H9 (cell line): ENCODE measurements around the gene LRRC7. TPM values are rescaled to one million over a fixed set of nuclear protein-coding genes. Genes with fewer than 3 reads are reported as not detected.

ENCODE experiments used
- DNase-seq: peaks from one replicate; pipeline ENCODE4 v3.0.0-alpha.2; 2017
- H2AFZ ChIP-seq: one replicate; pipeline ENCODE4 v1.6.1; 2013; ENCODE audit warnings: mild to moderate bottlenecking, low read length, control low read depth, moderate library complexity
- H2AK5ac ChIP-seq: 2 replicates; pipeline ENCODE4 v1.6.1; 2013; ENCODE audit warnings: low read length, control low read depth, mixed read lengths; ENCODE audit not compliant: insufficient read length
- H2BK120ac ChIP-seq: one replicate; pipeline ENCODE4 v1.6.1; 2013; ENCODE audit warnings: low read depth, mild to moderate bottlenecking, low read length, control low read depth, inconsistent platforms; ENCODE audit not compliant: poor library complexity, severe bottlenecking
- H2BK12ac ChIP-seq: 2 replicates; pipeline ENCODE4 v1.6.1; 2013; ENCODE audit warnings: low read length, control low read depth, mixed read lengths, low read depth; ENCODE audit not compliant: insufficient read length
- H2BK15ac ChIP-seq: 2 replicates; pipeline ENCODE4 v1.6.1; 2013; ENCODE audit warnings: low read depth, low read length, control low read depth
- H2BK20ac ChIP-seq: one replicate; pipeline ENCODE4 v1.6.1; 2013; ENCODE audit warnings: low read depth, mild to moderate bottlenecking, low read length, control low read depth, inconsistent platforms; ENCODE audit not compliant: poor library complexity, severe bottlenecking
- H2BK5ac ChIP-seq: 2 replicates; pipeline ENCODE4 v1.6.1; 2013; ENCODE audit warnings: low read length, control low read depth, mixed read lengths; ENCODE audit not compliant: insufficient read length
- H3K14ac ChIP-seq: 2 replicates; pipeline ENCODE4 v1.6.1; 2013; ENCODE audit warnings: low read length, control low read depth; ENCODE audit not compliant: insufficient read depth
- H3K18ac ChIP-seq: 2 replicates; pipeline ENCODE4 v1.6.1; 2013; ENCODE audit warnings: low read depth, mild to moderate bottlenecking, mixed read lengths, low read length, control low read depth; ENCODE audit not compliant: insufficient read length
- H3K23ac ChIP-seq: 2 replicates; pipeline ENCODE4 v1.6.1; 2013; ENCODE audit warnings: low read length, control low read depth, mixed read lengths, low read depth; ENCODE audit not compliant: insufficient read length
- H3K23me2 ChIP-seq: 2 replicates; pipeline ENCODE4 v1.6.1; 2013; ENCODE audit warnings: low read depth, mild to moderate bottlenecking, mixed read lengths, low read length, control low read depth; ENCODE audit not compliant: insufficient read length, poor library complexity, severe bottlenecking
- H3K27ac ChIP-seq: 2 replicates; pipeline ENCODE4 v1.5.1; 2013; ENCODE audit warnings: low read length, control low read depth, mixed read lengths, low read depth; ENCODE audit not compliant: insufficient read length
- H3K27me3 ChIP-seq: 2 replicates; pipeline ENCODE4 v1.6.1; 2013; ENCODE audit warnings: low read length, control low read depth, inconsistent platforms; ENCODE audit not compliant: insufficient read depth
- H3K4ac ChIP-seq: 2 replicates; pipeline ENCODE4 v1.6.1; 2013; ENCODE audit warnings: low read depth, mild to moderate bottlenecking, control low read depth, inconsistent platforms, low read length, moderate library complexity
- H3K4me1 ChIP-seq: 2 replicates; pipeline ENCODE4 v1.6.1; 2013; ENCODE audit warnings: low read length, control low read depth, inconsistent platforms; ENCODE audit not compliant: insufficient read depth
- H3K4me2 ChIP-seq: 2 replicates; pipeline ENCODE4 v1.6.1; 2013; ENCODE audit warnings: low read length, control low read depth, mixed read lengths; ENCODE audit not compliant: insufficient read length, insufficient read depth
- H3K56ac ChIP-seq: 2 replicates; pipeline ENCODE4 v1.6.1; 2013; ENCODE audit warnings: low read depth, mild to moderate bottlenecking, mixed read lengths, low read length, control low read depth; ENCODE audit not compliant: insufficient read length
- H3K79me1 ChIP-seq: 2 replicates; pipeline ENCODE4 v1.6.1; 2013; ENCODE audit warnings: low read depth, mild to moderate bottlenecking, moderate library complexity, low read length, control low read depth, inconsistent platforms; ENCODE audit not compliant: insufficient read depth, poor library complexity, severe bottlenecking
- H3K79me2 ChIP-seq: 2 replicates; pipeline ENCODE4 v1.6.1; 2013; ENCODE audit warnings: low read length, control low read depth, inconsistent platforms; ENCODE audit not compliant: insufficient read depth
- H3K9ac ChIP-seq: 2 replicates; pipeline ENCODE4 v1.6.1; 2013; ENCODE audit warnings: low read length, control low read depth, mixed read lengths; ENCODE audit not compliant: insufficient read length; ENCODE audit errors: extremely low read depth
- H3K9me3 ChIP-seq: one replicate; pipeline ENCODE4 v1.6.1; 2013; ENCODE audit warnings: low read depth, low read length, inconsistent platforms; ENCODE audit not compliant: control insufficient read depth
- H3T11ph ChIP-seq: one replicate; pipeline ENCODE4 v1.6.1; 2013; ENCODE audit warnings: mild to moderate bottlenecking, low read length, control low read depth, inconsistent platforms
- H4K20me1 ChIP-seq: one replicate; pipeline ENCODE4 v1.6.1; 2013; ENCODE audit not compliant: control insufficient read depth, insufficient read length, insufficient read depth
- H4K5ac ChIP-seq: 2 replicates; pipeline ENCODE4 v1.6.1; 2013; ENCODE audit warnings: low read depth, mild to moderate bottlenecking, mixed read lengths, low read length, control low read depth; ENCODE audit not compliant: insufficient read length
- H4K8ac ChIP-seq: replicated peaks from 2 replicates; pipeline ENCODE4 v1.6.1; 2013; ENCODE audit warnings: low read length, control low read depth, mixed read lengths, low read depth; ENCODE audit not compliant: insufficient read length
- H4K91ac ChIP-seq: 2 replicates; pipeline ENCODE4 v1.6.1; 2013; ENCODE audit warnings: low read depth, mild to moderate bottlenecking, moderate library complexity, mixed read lengths, low read length, control low read depth; ENCODE audit not compliant: insufficient read length
- H3K27ac Mint-ChIP-seq, 3 experiments: 2 replicates in 2 of 3; 3 replicates in 1 of 3; pipeline ENCODE4 v1.8.0; 2020 to 2021; ENCODE audit warnings: mixed read lengths in 3 of 3, mild to moderate bottlenecking in 1 of 3, moderate library complexity in 1 of 3
- H3K27me3 Mint-ChIP-seq: 2 replicates; pipeline ENCODE4 v1.8.0; 2021; ENCODE audit warnings: low read depth, mild to moderate bottlenecking, moderate library complexity, mixed read lengths
- H3K36me3 Mint-ChIP-seq, 3 experiments: 2 replicates in 2 of 3; 3 replicates in 1 of 3; pipeline ENCODE4 v1.8.0; 2020 to 2021; ENCODE audit warnings: low read depth in 3 of 3, mixed read lengths in 3 of 3; ENCODE audit not compliant: insufficient read depth in 1 of 3
- H3K4me1 Mint-ChIP-seq, 2 experiments: 2 replicates each; pipeline ENCODE4 v1.8.0; 2020; ENCODE audit warnings: mixed read lengths in 2 of 2
- H3K4me3 Mint-ChIP-seq, 2 experiments: 2 replicates in 1 of 2; 3 replicates in 1 of 2; pipeline ENCODE4 v1.8.0; 2020 to 2021; ENCODE audit warnings: mild to moderate bottlenecking in 2 of 2, mixed read lengths in 2 of 2, moderate library complexity in 1 of 2
- H3K9me3 Mint-ChIP-seq, 2 experiments: 2 replicates in 1 of 2; 3 replicates in 1 of 2; pipeline ENCODE4 v1.8.0; 2020; ENCODE audit warnings: mild to moderate bottlenecking in 2 of 2, mixed read lengths in 2 of 2, moderate library complexity in 1 of 2
- CTCF ChIP-seq: fragments of 200-600 bp; sonication (generic); conservative IDR thresholded peaks from 3 replicates; pipeline ENCODE4 v1.8.0; 2021; ENCODE audit warnings: antibody characterized with exemption, mild to moderate bottlenecking
- WGBS: extraction: QIAGEN DNeasy Blood & Tissue Kit; methylation state at CpG from one replicate; pipeline ENCODE4 v1.1.7; 2013; ENCODE audit warnings: missing lambda C conversion rate, low lambda C conversion rate, mixed read lengths; ENCODE audit not compliant: insufficient read length; ENCODE audit errors: extremely low coverage; 5-methylcytosine and 5-hydroxymethylcytosine counted together
- total RNA-seq: library from RNA; stranded (reverse); gene quantifications from 2 replicates; pipeline ENCODE4 v1.2.1, GENCODE V29; 2021

LRRC7 gene
- total RNA-seq, 1 experiment from 2014 or later, result not detected

GRCh38 chr1:69743146-69743545, 175.4 kb downstream of the LRRC7 start:
- Histone ChIP-seq H3K14ac (no peak overlapping the region), H4K5ac (no peak overlapping the region), H2BK15ac (no peak overlapping the region), H2AK5ac (no peak overlapping the region), H2BK5ac (no peak overlapping the region), H2AFZ (no peak overlapping the region), H3K27me3 (no peaks in the 10 kb centered on the region), H3K4me1 (no peaks in the 10 kb centered on the region), H3K79me2 (no peaks in the 10 kb centered on the region), H4K8ac (no peak overlapping the region), H3K9me3 (no peaks in the 10 kb centered on the region), H3K56ac (no peak overlapping the region), H3K79me1 (no peaks in the 10 kb centered on the region), H3T11ph (no peak overlapping the region), H4K91ac (no peak overlapping the region), H3K4ac (no peak overlapping the region), H3K9ac (no peak overlapping the region), H4K20me1 (no peaks in the 10 kb centered on the region), H2BK12ac (no peak overlapping the region), H3K27ac (no peak overlapping the region), H2BK120ac (no peak overlapping the region), H2BK20ac (no peak overlapping the region), H3K23me2 (no peaks in the 10 kb centered on the region), H3K23ac (no peak overlapping the region), H3K18ac (no peak overlapping the region), H3K4me2 (no peak overlapping the region)
- no CpG with 5 or more reads among the region's 3 CpGs for WGBS
- peak overlapping the region in 1 of 3 experiments; percentile 1; a peak in 1 of 7 replicates for H3K27ac Mint-ChIP-seq
- peaks cover 26 to 35% of the 10 kb centered on the region in 2 experiments for H3K4me1 Mint-ChIP-seq
- H3K36me3 Mint-ChIP-seq, result no peaks in the 10 kb centered on the region
- DNase-seq, result no peak
- H3K27me3 Mint-ChIP-seq, result no peaks in the 10 kb centered on the region
- H3K4me3 Mint-ChIP-seq, result no peak overlapping the region
- no peak for TF ChIP-seq CTCF
- H3K9me3 Mint-ChIP-seq, result no peaks in the 10 kb centered on the region
